ENCODE measurements around the gene GEN1.

Gene GEN1

GRCh38 chr2:17793296-17793695, 39.4 kb downstream of the GEN1 start:
- TF ChIP-seq CTCF (IDR thresholded peaks at IDR 0.05; ENCODE audit: borderline replicate concordance, insufficient read depth, low read depth, low read length) = no peak
- H3K4me3 ChIP-seq (ENCODE audit: low read depth, low read length) = no peak overlapping the region

- H3K4me3 ChIP-seq (ENCODE audit: low read depth, low read length) = no peak overlapping the region
- TF ChIP-seq CTCF (IDR thresholded peaks at IDR 0.05; ENCODE audit: borderline replicate concordance, insufficient read depth, low read depth, low read length) = no peak
Measured at GRCh38 chr2:17793803-17794354, 39.9 kb downstream of the GEN1 start.

GRCh38 chr2:17795309-17795708, 41.4 kb downstream of the GEN1 start:
- TF ChIP-seq CTCF (IDR thresholded peaks at IDR 0.05; ENCODE audit: borderline replicate concordance, insufficient read depth, low read depth, low read length) = no peak
- no peak overlapping the region for H3K4me3 ChIP-seq (ENCODE audit: low read depth, low read length)

- no peak overlapping the region for H3K4me3 ChIP-seq (ENCODE audit: low read depth, low read length)
- no peak for TF ChIP-seq CTCF (IDR thresholded peaks at IDR 0.05; ENCODE audit: borderline replicate concordance, insufficient read depth, low read depth, low read length)
Measured at GRCh38 chr2:17798338-17798737, 44.4 kb downstream of the GEN1 start.

GRCh38 chr2:17799301-17800120, 45.6 kb downstream of the GEN1 start:
- no peak overlapping the region for H3K4me3 ChIP-seq (ENCODE audit: low read depth, low read length)
- TF ChIP-seq CTCF (IDR thresholded peaks at IDR 0.05; ENCODE audit: borderline replicate concordance, insufficient read depth, low read depth, low read length) = no peak

GRCh38 chr2:17800219-17800618, 46.3 kb downstream of the GEN1 start:
- TF ChIP-seq CTCF (IDR thresholded peaks at IDR 0.05; ENCODE audit: borderline replicate concordance, insufficient read depth, low read depth, low read length) = no peak
- H3K4me3 ChIP-seq (ENCODE audit: low read depth, low read length) = no peak overlapping the region

Data from GM12875 (cell line).